BJ (cell line): ENCODE results near the gene IQCH. TPM values are rescaled to one million over a fixed set of nuclear protein-coding genes. Genes with fewer than 3 reads are reported as not detected.
"Not testable (repeated sequence)": the region's sequence is repeated elsewhere in the genome, so short reads cannot be mapped to it uniquely, and the experiment has no call there.

Experiments
- CTCF ChIA-PET: fragments of 350-600 bp; formaldehyde crosslinking; extraction: SDS; loops from one replicate; lab custom pipeline; 2021; ENCODE audit warnings: antibody characterized with exemption, inconsistent platforms; lab: Yijun Ruan, JAX
- POLR2A ChIA-PET: fragments of 300-600 bp; sonication (Branson Sonifier 250); formaldehyde crosslinking; extraction: SDS; loops from one replicate; lab custom pipeline; 2021; ENCODE audit warnings: antibody characterized with exemption; lab: Charles Lee
- DNase-seq: peaks from one replicate; pipeline ENCODE4 v3.0.0-alpha.2; 2011; ENCODE audit warnings: low read depth
- H3K27me3 ChIP-seq: 2 replicates; pipeline ENCODE4 v1.6.0; 2011; ENCODE audit warnings: low read length; ENCODE audit not compliant: control insufficient read depth, insufficient read depth
- H3K36me3 ChIP-seq: 2 replicates; pipeline ENCODE4 v1.5.1; 2011; ENCODE audit warnings: low read length; ENCODE audit not compliant: control insufficient read depth, insufficient read depth
- H3K4me3 ChIP-seq: 2 replicates; pipeline ENCODE4 v1.5.1; 2011; ENCODE audit warnings: low read depth, mild to moderate bottlenecking, control low read depth, low read length
- polyA plus RNA-seq: library from polyadenylated mRNA; depleted of rRNA; stranded (reverse); fragments of >200 nt; gene quantifications from 2 replicates; pipeline ENCODE4 v1.2.3, GENCODE V29; 2011
- TF ChIP-seq, protein P1 (sequence below): IDR thresholded peaks from 2 replicates; pipeline ENCODE4 v1.5.1; 2011; ENCODE audit warnings: low read depth, mild to moderate bottlenecking, control low read depth, inconsistent platforms, low read length, moderate library complexity; ENCODE audit not compliant: insufficient read depth

IQCH gene
- polyA plus RNA-seq, 1 experiment: 0.82 TPM

DNA sequence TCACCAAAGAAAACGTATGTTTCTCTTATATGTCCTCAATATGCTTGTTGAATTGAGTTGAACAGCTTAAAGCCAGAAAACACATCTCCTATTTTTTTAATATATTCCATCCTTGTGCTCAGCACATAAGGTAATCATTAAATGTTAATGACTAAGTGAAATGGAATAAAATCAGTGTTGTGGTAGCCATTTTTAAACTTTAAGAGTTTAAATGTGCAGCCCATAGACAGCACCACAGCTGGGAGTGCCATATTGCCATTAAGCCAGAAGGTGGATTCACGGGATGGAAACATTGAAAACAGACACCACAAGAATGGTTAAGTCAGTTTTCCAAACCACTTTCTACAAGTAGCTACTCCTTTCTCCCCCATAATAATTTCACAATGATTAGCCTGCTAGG is 189.5 kb downstream of the IQCH start:
- no peak for DNase-seq
- TF ChIP-seq, protein P1, sequence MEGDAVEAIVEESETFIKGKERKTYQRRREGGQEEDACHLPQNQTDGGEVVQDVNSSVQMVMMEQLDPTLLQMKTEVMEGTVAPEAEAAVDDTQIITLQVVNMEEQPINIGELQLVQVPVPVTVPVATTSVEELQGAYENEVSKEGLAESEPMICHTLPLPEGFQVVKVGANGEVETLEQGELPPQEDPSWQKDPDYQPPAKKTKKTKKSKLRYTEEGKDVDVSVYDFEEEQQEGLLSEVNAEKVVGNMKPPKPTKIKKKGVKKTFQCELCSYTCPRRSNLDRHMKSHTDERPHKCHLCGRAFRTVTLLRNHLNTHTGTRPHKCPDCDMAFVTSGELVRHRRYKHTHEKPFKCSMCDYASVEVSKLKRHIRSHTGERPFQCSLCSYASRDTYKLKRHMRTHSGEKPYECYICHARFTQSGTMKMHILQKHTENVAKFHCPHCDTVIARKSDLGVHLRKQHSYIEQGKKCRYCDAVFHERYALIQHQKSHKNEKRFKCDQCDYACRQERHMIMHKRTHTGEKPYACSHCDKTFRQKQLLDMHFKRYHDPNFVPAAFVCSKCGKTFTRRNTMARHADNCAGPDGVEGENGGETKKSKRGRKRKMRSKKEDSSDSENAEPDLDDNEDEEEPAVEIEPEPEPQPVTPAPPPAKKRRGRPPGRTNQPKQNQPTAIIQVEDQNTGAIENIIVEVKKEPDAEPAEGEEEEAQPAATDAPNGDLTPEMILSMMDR: 0 out of 2 replicates have a peak, but pooled peaks have one; percentile 14
- no peaks in the 10 kb centered on the region for H3K27me3 ChIP-seq
- H3K4me3 ChIP-seq: no peak overlapping the region
- POLR2A ChIA-PET: interaction anchor here (0.6 kb wide), 1 partner anchor 1127 kb away, joined by 10 read pairs; no protein-coding TSS in a partner anchor
- CTCF ChIA-PET: interaction anchor here (0.7 to 2.2 kb wide), 6 partner anchors 11 to 392 kb away, joined by 3 to 15 read pairs (median 5); no protein-coding TSS in a partner anchor
- H3K36me3 ChIP-seq: no peaks in the 10 kb centered on the region

DNA sequence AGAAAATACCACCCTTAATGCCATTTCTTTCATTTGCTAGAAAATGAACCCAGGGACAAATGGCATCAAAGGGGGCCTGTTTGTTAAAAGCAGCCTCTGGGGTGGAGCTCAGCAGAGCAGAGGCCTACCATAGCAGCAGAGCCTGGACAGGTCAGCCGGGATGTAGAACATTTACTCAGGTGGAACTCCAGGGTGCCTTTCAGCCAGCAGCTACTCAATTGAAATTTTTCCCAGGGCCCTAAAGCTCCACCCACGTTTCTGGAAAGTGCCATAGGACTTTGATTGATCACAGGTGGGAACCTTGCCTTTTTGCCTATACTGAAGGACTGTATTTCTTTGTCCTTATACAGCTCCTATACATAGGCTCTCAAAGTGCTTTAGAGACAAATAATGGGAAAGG is 191.9 kb downstream of the IQCH start:
- Histone ChIP-seq H3K36me3 (no peaks in the 10 kb centered on the region), H3K4me3 (no peak overlapping the region), H3K27me3 (no peaks in the 10 kb centered on the region)
- POLR2A ChIA-PET: no interaction called here
- CTCF ChIA-PET: interaction anchor here (0.6 to 3.0 kb wide), 5 partner anchors 9 to 390 kb away, joined by 3 to 10 read pairs (median 3); no protein-coding TSS in a partner anchor
- TF ChIP-seq, protein P1: no peak
- DNase-seq: no peak

DNA sequence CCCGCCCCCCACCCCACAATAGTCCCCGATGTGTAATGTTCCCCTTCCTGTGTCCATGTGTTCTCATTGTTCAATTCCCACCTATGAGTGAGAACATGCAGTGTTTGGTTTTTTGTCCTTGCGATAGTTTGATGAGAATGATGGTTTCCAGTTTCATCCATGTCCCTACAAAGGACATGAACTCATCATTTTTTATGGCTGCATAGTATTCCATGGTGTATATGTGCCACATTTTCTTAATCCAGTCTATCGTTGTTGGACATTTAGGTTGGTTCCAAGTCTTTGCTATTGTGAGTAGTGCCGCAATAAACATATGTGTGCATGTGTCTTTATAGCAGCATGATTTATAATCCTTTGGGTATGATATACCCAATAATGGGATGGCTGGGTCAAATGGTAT is 193.8 kb downstream of the IQCH start:
- H3K27me3 ChIP-seq, DNase-seq, H3K4me3 ChIP-seq, H3K36me3 ChIP-seq, POLR2A ChIA-PET: not testable (repeated sequence)
- CTCF ChIA-PET: interaction anchor here (1.2 kb wide), 1 partner anchor 8 kb away, joined by 7 read pairs; no protein-coding TSS in a partner anchor

DNA sequence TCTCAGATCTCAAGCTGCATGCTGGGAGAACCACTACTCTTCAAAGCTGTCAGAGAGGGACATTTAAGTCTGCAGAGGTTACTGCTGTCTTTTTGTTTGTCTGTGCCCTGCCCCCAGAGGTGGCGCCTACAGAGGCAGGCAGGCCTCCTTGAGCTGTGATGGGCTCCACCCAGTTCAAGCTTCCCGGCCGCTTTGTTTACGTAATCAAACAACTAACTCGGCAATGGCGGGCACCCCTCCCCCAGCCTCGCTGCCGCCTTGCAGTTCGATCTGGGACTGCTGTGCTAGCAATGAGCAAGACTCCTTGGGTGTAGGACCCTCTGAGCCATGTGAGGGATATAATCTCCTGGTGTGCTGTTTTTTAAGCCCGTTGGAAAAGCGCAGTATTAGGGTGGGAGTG is 199.1 kb downstream of the IQCH start:
- CTCF ChIA-PET, POLR2A ChIA-PET, H3K36me3 ChIP-seq, DNase-seq, H3K27me3 ChIP-seq, H3K4me3 ChIP-seq: not testable (repeated sequence)

DNA sequence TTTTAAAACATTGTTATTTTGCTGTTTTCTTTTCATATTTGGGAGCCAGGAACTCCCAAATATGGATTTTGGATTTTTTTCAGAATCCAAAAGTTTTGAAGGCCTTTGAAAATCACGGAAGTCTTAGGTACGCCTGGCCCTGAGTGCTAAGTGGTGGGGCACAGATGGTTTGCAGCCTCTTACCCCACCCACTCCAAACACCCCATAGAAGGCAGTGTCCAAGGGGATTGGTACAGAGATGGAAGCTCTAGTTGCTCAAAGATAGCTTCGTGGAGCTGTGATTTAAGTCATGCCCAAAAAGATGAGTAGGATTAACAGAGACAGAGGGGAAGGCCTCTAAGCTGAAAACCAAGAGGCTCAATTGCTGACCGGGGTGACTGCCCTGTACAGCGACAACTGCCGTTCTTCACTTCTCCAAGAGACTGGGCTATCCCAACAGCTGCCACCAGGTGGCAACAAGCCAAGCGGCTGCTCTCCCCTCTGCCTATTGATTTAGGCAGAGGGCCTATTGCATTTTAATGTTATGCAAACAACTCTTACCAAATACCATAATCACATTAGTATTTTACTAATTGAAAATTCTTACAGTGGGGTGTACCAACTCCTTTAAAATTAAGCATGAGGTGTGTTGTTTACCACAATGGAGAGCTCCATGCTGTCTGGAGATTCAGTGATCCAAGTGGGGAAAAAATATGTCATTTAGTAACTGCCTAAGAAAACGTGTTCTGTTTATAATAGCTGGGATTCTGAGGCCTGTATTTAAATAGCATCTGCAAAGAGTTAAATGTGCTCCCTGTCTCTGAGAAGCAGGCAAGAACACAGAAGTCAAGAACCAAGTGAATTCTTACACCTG is 202.3 kb downstream of the IQCH start:
- DNase-seq: no peak
- Histone ChIP-seq H3K4me3 (no peak overlapping the region), H3K27me3 (no peaks in the 10 kb centered on the region), H3K36me3 (no peaks in the 10 kb centered on the region)
- ChIA-PET CTCF (interaction anchor here (0.7 to 4.1 kb wide), 26 partner anchors 9 to 511 kb away, joined by 3 to 54 read pairs (median 5); partner anchors contain the start of gene C15orf61), POLR2A (interaction anchor here (0.6 kb wide), 1 partner anchor 283 kb away, joined by 3 read pairs; no protein-coding TSS in a partner anchor)
- TF ChIP-seq, protein P1: peak; percentile 92

DNA sequence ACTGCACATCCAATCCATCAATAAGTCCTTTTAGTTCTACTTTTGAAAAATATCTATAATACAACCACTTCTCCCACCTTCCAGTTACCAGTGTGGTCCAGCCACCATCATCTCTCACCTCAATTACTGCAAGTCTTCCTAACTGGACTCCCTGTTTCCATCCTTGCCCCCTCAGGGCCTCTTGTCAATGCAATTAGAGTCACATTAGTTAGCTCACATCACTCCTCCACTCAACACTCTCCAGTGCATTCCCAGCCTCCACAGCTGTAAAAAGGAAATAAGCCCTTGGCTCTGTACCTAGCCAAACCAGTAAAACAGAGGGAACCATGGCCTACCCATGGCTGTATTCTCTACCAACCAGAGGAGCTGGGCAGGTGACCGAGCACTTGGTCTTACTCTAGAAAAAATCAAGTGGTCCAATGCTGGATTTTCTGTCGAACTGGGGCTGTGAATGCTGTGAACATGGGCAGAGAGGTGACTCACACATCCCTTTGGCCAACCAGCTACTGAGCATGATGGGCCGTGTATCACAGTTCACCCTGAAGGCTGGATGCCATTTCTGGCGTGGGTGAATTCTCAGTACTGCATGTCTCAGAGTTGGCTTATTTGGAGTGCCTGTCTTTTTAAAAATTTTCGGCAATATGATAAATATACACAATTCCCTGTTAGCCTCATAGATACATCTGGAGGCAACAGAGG is 203.9 kb downstream of the IQCH start:
- DNase-seq: no peak
- TF ChIP-seq, protein P1: no peak
- Histone ChIP-seq H3K36me3 (no peaks in the 10 kb centered on the region), H3K27me3 (no peaks in the 10 kb centered on the region), H3K4me3 (no peak overlapping the region)
- ChIA-PET POLR2A (no interaction called here), CTCF (interaction anchor here (1.0 to 4.1 kb wide), 10 partner anchors 10 to 510 kb away, joined by 3 to 54 read pairs (median 8); no protein-coding TSS in a partner anchor)
